IPS-15b (cell line): ENCODE results near the gene MACF1.

ENCODE experiments used
- H3K27me3 ChIP-seq: one replicate; pipeline ENCODE4 v1.6.1; 2013; ENCODE audit warnings: low read length; ENCODE audit not compliant: control insufficient read depth, insufficient read depth
- H3K36me3 ChIP-seq: one replicate; pipeline ENCODE4 v1.6.1; 2013; ENCODE audit warnings: low read length; ENCODE audit not compliant: control insufficient read depth, insufficient read depth
- H3K4me1 ChIP-seq: one replicate; pipeline ENCODE4 v1.6.1; 2013; ENCODE audit warnings: mild to moderate bottlenecking, low read length; ENCODE audit not compliant: control insufficient read depth, insufficient read depth
- H3K4me3 ChIP-seq: one replicate; pipeline ENCODE4 v1.5.1; 2013; ENCODE audit warnings: low read depth, low read length
- H3K9ac ChIP-seq: one replicate; pipeline ENCODE4 v1.6.1; 2013; ENCODE audit warnings: low read depth, mild to moderate bottlenecking, low read length
- H3K9me3 ChIP-seq: one replicate; pipeline ENCODE4 v1.6.1; 2013; ENCODE audit warnings: mild to moderate bottlenecking, low read length; ENCODE audit not compliant: control insufficient read depth, insufficient read depth

MACF1 gene

DNA sequence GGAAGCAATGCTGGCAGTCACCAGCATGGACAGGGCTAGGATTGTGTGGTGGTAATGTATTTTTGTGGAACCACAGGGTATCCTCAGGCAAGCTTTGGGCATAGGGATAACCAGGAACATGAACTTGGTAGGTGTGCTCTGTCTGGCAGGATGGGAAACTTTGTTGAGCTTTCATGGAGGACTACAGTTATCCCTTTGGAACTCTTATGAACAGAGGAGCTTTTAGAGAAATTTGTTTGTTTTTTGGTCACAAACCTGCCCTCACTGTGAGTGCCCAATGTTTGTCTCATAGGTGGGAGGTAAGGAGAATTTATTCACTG lies 54.4 kb downstream of the MACF1 start:
- Histone ChIP-seq H3K4me3 (no peak overlapping the region), H3K36me3 (no peaks in the 10 kb centered on the region), H3K4me1 (no peaks in the 10 kb centered on the region), H3K9ac (no peak overlapping the region), H3K27me3 (no peaks in the 10 kb centered on the region), H3K9me3 (no peaks in the 10 kb centered on the region)

GRCh38 chr1:39261712-39262221 lies 57.3 kb downstream of the MACF1 start:
- Histone ChIP-seq H3K9ac (no peak overlapping the region), H3K4me3 (no peak overlapping the region), H3K4me1 (peaks cover 4% of the 10 kb centered on the region), H3K9me3 (no peaks in the 10 kb centered on the region), H3K27me3 (no peaks in the 10 kb centered on the region), H3K36me3 (no peaks in the 10 kb centered on the region)

- Histone ChIP-seq H3K4me3 (no peak overlapping the region), H3K9me3 (no peaks in the 10 kb centered on the region), H3K4me1 (peaks cover 8% of the 10 kb centered on the region), H3K36me3 (no peaks in the 10 kb centered on the region), H3K27me3 (no peaks in the 10 kb centered on the region), H3K9ac (no peak overlapping the region)
These were observed 58.3 kb downstream of the MACF1 start for GRCh38 chr1:39262802-39263201.

GRCh38 chr1:39266269-39266668 lies 61.8 kb downstream of the MACF1 start:
- Histone ChIP-seq H3K27me3 (no peaks in the 10 kb centered on the region), H3K4me3 (no peak overlapping the region), H3K9me3 (no peaks in the 10 kb centered on the region), H3K9ac (no peak overlapping the region), H3K36me3 (no peaks in the 10 kb centered on the region), H3K4me1 (peaks cover 28% of the 10 kb centered on the region)

DNA sequence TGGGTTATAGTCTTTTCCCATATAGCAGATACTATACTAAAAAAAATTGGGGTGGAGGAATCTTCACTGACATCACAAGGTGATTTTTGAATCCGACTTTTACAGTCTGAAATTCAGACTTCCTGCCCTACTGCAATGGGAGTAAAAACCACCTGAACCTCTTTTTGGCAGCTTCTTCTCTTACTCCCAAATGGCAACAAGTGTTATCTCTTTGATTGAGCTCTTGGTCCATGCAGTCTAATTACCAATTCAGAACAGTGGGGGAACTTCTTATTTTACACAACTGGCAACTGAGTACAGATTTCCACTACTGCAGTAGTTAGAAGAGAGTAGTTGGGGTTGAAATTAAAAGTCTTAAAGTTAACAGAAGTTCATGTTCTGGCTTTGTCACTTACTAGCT lies 62.3 kb downstream of the MACF1 start:
- no peak overlapping the region for H3K9ac ChIP-seq
- no peaks in the 10 kb centered on the region for H3K36me3 ChIP-seq
- H3K4me1 ChIP-seq = peaks cover 28% of the 10 kb centered on the region
- no peaks in the 10 kb centered on the region for H3K27me3 ChIP-seq
- H3K4me3 ChIP-seq = no peak overlapping the region
- no peaks in the 10 kb centered on the region for H3K9me3 ChIP-seq

- Histone ChIP-seq H3K4me3 (peak overlapping the region; percentile 40), H3K9ac (peak overlapping the region; percentile 61)
These were observed 63.7 kb downstream of the MACF1 start for GRCh38 chr1:39268112-39268581.

GRCh38 chr1:39268906-39269305 lies 64.4 kb downstream of the MACF1 start:
- H3K36me3 ChIP-seq = no peaks in the 10 kb centered on the region
- H3K4me1 ChIP-seq = peaks cover 28% of the 10 kb centered on the region
- peak overlapping the region; percentile 19 for H3K9ac ChIP-seq
- no peaks in the 10 kb centered on the region for H3K9me3 ChIP-seq
- no peaks in the 10 kb centered on the region for H3K27me3 ChIP-seq
- H3K4me3 ChIP-seq = peak overlapping the region; percentile 40

More at GRCh38 chr1:39268112-39268581, 63.7 kb downstream of the MACF1 start:
- no peaks in the 10 kb centered on the region for H3K36me3 ChIP-seq
- H3K4me1 ChIP-seq = peaks cover 28% of the 10 kb centered on the region
- H3K9me3 ChIP-seq = no peaks in the 10 kb centered on the region
- H3K27me3 ChIP-seq = no peaks in the 10 kb centered on the region

GRCh38 chr1:39269349-39269748 lies 64.9 kb downstream of the MACF1 start:
- no peak overlapping the region for H3K4me3 ChIP-seq
- peaks cover 28% of the 10 kb centered on the region for H3K4me1 ChIP-seq
- no peaks in the 10 kb centered on the region for H3K9me3 ChIP-seq
- H3K9ac ChIP-seq = no peak overlapping the region
- H3K27me3 ChIP-seq = no peaks in the 10 kb centered on the region
- H3K36me3 ChIP-seq = no peaks in the 10 kb centered on the region

DNA sequence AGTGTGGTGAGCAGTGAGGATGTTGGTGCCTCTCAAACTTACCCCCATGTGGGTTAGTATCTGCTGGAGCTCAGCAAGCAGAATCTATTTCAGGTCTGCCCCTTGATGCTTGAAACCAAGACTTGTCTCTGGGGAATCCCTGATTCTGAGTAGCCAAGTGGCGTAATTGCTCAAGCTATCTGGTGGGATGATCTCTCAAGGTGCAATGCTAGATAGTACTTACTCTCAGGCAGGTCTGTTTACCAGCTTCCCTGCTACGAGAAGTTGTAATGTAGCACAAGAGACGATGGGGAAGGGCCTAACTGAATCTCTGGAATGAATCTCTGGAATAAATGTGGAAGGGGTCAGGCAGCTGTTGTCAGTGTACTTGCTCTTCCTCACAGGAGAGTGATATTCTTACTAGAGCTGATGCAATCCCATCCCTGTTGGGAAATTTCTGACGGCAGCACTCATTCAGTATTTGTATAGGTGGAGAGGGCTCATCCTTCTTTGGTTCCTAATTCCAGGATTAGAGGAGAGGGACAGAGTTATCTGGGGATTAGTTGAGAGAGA lies 65.4 kb downstream of the MACF1 start:
- H3K4me1 ChIP-seq = peaks cover 28% of the 10 kb centered on the region
- H3K9me3 ChIP-seq = no peaks in the 10 kb centered on the region
- H3K9ac ChIP-seq = no peak overlapping the region
- no peaks in the 10 kb centered on the region for H3K36me3 ChIP-seq
- no peaks in the 10 kb centered on the region for H3K27me3 ChIP-seq
- no peak overlapping the region for H3K4me3 ChIP-seq

GRCh38 chr1:39270368-39270767 lies 65.9 kb downstream of the MACF1 start:
- no peaks in the 10 kb centered on the region for H3K9me3 ChIP-seq
- no peaks in the 10 kb centered on the region for H3K27me3 ChIP-seq
- no peak overlapping the region for H3K4me3 ChIP-seq
- H3K36me3 ChIP-seq = no peaks in the 10 kb centered on the region
- H3K9ac ChIP-seq = no peak overlapping the region
- H3K4me1 ChIP-seq = peaks cover 28% of the 10 kb centered on the region

- H3K36me3 ChIP-seq = no peaks in the 10 kb centered on the region
- H3K4me1 ChIP-seq = peaks cover 27% of the 10 kb centered on the region
- no peaks in the 10 kb centered on the region for H3K9me3 ChIP-seq
- no peak overlapping the region for H3K9ac ChIP-seq
- H3K27me3 ChIP-seq = no peaks in the 10 kb centered on the region
- no peak overlapping the region for H3K4me3 ChIP-seq
These were observed 67.7 kb downstream of the MACF1 start for GRCh38 chr1:39272027-39272797.

GRCh38 chr1:39272798-39273469 lies 68.4 kb downstream of the MACF1 start:
- Histone ChIP-seq H3K9ac (no peak overlapping the region), H3K36me3 (no peaks in the 10 kb centered on the region), H3K9me3 (no peaks in the 10 kb centered on the region), H3K4me1 (peaks cover 29% of the 10 kb centered on the region), H3K4me3 (no peak overlapping the region), H3K27me3 (no peaks in the 10 kb centered on the region)
